ENCODE data around the gene PLA2G2D. TPM values are rescaled to one million over a fixed set of nuclear protein-coding genes. Genes with fewer than 3 reads are reported as not detected.

PLA2G2D gene
- total RNA-seq, 2 donors from 2014 or later = not detected

- ATAC-seq (ENCODE audit: insufficient number of reproducible peaks, low FRiP score, low read depth) = no peak
- Histone ChIP-seq H3K4me3 (no peak overlapping the region), H3K27me3 (replicated peaks; ENCODE audit: insufficient read depth) (no peaks in the 10 kb centered on the region), H3K4me1 (ENCODE audit: control insufficient read depth in 1 of 2, low read depth in 2 of 2) (peaks cover 0 to 22% of the 10 kb centered on the region in 2 donors), H3K27ac (no peak overlapping the region), H3K36me3 (no peaks in the 10 kb centered on the region), H3K9me3 (no peaks in the 10 kb centered on the region)
- DNase-seq (ENCODE audit: low spot score) = no peak
- no peak for TF ChIP-seq CTCF (IDR thresholded peaks at IDR 0.05)
Observed at GRCh38 chr1:20075345-20075744, 44.0 kb downstream of the PLA2G2D start.

- DNase-seq (ENCODE audit: low spot score) (no peak), ATAC-seq (ENCODE audit: insufficient number of reproducible peaks, low FRiP score, low read depth) (no peak)
- Histone ChIP-seq H3K27me3 (replicated peaks; ENCODE audit: insufficient read depth) (no peaks in the 10 kb centered on the region), H3K4me1 (ENCODE audit: control insufficient read depth in 1 of 2, low read depth in 2 of 2) (peaks cover 0 to 26% of the 10 kb centered on the region in 2 donors), H3K4me3 (no peak overlapping the region), H3K27ac (no peak overlapping the region), H3K9me3 (no peaks in the 10 kb centered on the region), H3K36me3 (no peaks in the 10 kb centered on the region)
- TF ChIP-seq CTCF (IDR thresholded peaks at IDR 0.05) = no peak
Observed at GRCh38 chr1:20074725-20075171, 44.6 kb downstream of the PLA2G2D start.

GRCh38 chr1:20074055-20074724, 45.1 kb downstream of the PLA2G2D start:
- no peak for TF ChIP-seq CTCF (IDR thresholded peaks at IDR 0.05)
- Histone ChIP-seq H3K27me3 (replicated peaks; ENCODE audit: insufficient read depth) (no peaks in the 10 kb centered on the region), H3K27ac (no peak overlapping the region), H3K36me3 (no peaks in the 10 kb centered on the region), H3K4me3 (no peak overlapping the region), H3K9me3 (no peaks in the 10 kb centered on the region), H3K4me1 (ENCODE audit: control insufficient read depth in 1 of 2, low read depth in 2 of 2) (peaks cover 5 to 31% of the 10 kb centered on the region in 2 donors)
- DNase-seq (ENCODE audit: low spot score) (no peak), ATAC-seq (ENCODE audit: insufficient number of reproducible peaks, low FRiP score, low read depth) (no peak)

GRCh38 chr1:20073256-20073655, 46.1 kb downstream of the PLA2G2D start:
- H3K9me3 ChIP-seq = no peaks in the 10 kb centered on the region
- H3K4me3 ChIP-seq = no peak overlapping the region
- no peaks in the 10 kb centered on the region for H3K27me3 ChIP-seq (replicated peaks; ENCODE audit: insufficient read depth)
- DNase-seq (ENCODE audit: low spot score) (no peak), ATAC-seq (ENCODE audit: insufficient number of reproducible peaks, low FRiP score, low read depth) (no peak)
- H3K27ac ChIP-seq = no peak overlapping the region
- TF ChIP-seq CTCF (IDR thresholded peaks at IDR 0.05) = no peak
- peaks cover 5 to 36% of the 10 kb centered on the region in 2 donors for H3K4me1 ChIP-seq (ENCODE audit: control insufficient read depth in 1 of 2, low read depth in 2 of 2)
- no peaks in the 10 kb centered on the region for H3K36me3 ChIP-seq

- Histone ChIP-seq H3K27me3 (replicated peaks; ENCODE audit: insufficient read depth) (no peaks in the 10 kb centered on the region), H3K9me3 (no peaks in the 10 kb centered on the region), H3K4me1 (ENCODE audit: control insufficient read depth in 1 of 2, low read depth in 2 of 2) (peaks cover 5 to 36% of the 10 kb centered on the region in 2 donors), H3K36me3 (no peaks in the 10 kb centered on the region), H3K4me3 (no peak overlapping the region), H3K27ac (no peak overlapping the region)
- ATAC-seq (ENCODE audit: insufficient number of reproducible peaks, low FRiP score, low read depth) (no peak), DNase-seq (ENCODE audit: low spot score) (no peak)
- no peak for TF ChIP-seq CTCF (IDR thresholded peaks at IDR 0.05)
Observed at GRCh38 chr1:20072771-20073170, 46.6 kb downstream of the PLA2G2D start.

Measured in thoracic aorta (tissue), 2 donors.